Fibroblast of mammary gland (primary cell): ENCODE measurements around the gene ELOVL7.

Experiments
- DNase-seq: peaks from one replicate; pipeline ENCODE4 v3.0.0-alpha.2; 2010; ENCODE audit warnings: low read depth
- H3K4me3 ChIP-seq: 2 replicates; pipeline ENCODE4 v1.5.1; 2011; ENCODE audit warnings: low read depth, mild to moderate bottlenecking, low read length, moderate library complexity; ENCODE audit not compliant: control insufficient read depth
- TF ChIP-seq, protein P1 (sequence below): conservative IDR thresholded peaks from 2 replicates; pipeline ENCODE4 v1.5.1; 2011; ENCODE audit warnings: low read depth, low read length, inconsistent platforms; ENCODE audit not compliant: control insufficient read depth, insufficient read depth

ELOVL7 gene

DNA sequence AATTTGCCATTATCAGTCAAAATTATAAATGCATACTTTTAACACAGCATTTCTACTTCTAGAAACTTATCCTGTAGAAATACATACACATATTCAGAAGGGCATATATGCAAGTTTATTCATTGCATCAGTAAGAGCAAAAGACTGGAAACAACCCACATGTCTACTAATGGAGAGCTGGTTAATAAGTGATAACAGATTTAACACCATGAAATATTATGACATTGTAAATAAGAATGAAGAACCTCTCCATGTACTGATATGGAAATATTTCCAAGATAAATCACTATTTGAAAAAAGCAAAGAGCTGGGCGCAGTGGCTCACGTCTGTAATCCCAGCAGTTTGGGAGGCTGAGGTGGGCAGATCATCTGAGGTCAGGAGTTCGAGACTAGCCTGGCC is 54.5 kb downstream of the ELOVL7 start:
- no peak overlapping the region for H3K4me3 ChIP-seq
- TF ChIP-seq, protein P1, sequence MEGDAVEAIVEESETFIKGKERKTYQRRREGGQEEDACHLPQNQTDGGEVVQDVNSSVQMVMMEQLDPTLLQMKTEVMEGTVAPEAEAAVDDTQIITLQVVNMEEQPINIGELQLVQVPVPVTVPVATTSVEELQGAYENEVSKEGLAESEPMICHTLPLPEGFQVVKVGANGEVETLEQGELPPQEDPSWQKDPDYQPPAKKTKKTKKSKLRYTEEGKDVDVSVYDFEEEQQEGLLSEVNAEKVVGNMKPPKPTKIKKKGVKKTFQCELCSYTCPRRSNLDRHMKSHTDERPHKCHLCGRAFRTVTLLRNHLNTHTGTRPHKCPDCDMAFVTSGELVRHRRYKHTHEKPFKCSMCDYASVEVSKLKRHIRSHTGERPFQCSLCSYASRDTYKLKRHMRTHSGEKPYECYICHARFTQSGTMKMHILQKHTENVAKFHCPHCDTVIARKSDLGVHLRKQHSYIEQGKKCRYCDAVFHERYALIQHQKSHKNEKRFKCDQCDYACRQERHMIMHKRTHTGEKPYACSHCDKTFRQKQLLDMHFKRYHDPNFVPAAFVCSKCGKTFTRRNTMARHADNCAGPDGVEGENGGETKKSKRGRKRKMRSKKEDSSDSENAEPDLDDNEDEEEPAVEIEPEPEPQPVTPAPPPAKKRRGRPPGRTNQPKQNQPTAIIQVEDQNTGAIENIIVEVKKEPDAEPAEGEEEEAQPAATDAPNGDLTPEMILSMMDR: no peak
- no peak for DNase-seq

DNA sequence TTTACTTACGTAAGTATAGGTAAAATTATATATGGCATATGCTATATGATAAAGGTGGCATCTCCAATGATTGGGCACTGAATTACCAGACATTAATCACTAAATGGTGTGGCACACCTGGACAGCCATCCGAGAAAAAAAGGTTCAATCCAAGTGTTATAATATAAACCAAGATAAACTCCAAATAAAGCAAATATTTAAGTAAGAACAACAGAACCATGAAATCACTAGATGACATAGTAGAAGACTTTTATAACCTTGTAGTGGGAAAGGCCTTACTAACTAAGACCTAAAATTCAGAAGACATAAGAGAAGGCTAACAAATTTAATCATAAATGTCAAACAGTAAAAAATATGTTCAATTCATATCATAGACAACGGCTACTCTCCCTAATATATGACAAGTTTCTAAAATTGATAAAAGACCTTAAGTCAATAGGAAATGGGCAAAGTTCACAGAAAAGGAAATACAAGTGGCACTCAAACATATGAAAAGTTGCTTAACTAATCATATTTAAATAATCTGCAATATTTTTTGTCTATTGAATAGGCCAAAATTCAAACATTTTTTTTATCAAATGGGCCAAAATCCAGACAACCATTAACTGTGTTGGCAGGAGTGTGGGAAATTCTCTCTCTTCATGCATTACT is 55.1 kb downstream of the ELOVL7 start:
- TF ChIP-seq, protein P1: no peak
- no peak for DNase-seq
- H3K4me3 ChIP-seq: no peak overlapping the region

DNA sequence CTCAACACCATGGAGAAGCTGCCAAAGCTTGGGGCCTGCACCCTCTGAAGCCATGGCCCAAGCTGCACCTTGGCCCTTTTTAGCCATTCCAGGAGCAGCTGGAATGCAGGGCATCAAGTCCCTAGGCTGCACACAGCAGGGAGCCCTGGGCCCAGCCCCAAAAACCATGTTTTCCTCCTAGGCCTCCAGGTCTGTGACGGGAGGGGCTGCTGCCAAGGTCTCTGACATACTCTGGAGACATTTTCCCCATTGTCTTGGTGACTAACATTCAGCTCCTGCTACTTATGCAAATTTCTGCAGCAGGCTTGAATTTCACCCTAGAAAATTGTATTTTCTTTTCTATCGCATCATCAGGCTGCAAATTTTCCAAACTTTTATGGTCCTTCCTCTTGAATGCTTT is 64.6 kb downstream of the ELOVL7 start:
- no peak overlapping the region for H3K4me3 ChIP-seq
- DNase-seq: no peak

DNA sequence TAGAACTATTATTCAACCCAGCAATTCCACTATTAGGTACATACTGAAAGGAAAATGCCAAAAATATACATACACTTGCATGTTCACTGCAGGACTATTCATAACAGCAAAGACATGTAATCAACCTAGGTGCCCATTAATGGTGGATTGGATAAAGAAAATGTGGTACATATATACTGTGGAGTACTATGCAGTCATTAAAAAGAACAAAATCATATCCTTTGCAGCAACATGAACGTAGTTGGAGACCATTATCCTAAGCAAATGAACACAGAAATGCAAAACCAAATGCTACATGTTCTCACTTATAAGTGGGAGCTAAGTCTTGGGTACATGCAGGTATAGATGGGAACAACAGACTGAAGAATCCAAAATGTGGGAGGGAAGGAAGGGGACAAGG is 67.7 kb downstream of the ELOVL7 start:
- no peak overlapping the region for H3K4me3 ChIP-seq
- TF ChIP-seq, protein P1: no peak
- no peak for DNase-seq

More for the DNA sequence above, 64.6 kb downstream of the ELOVL7 start:
- TF ChIP-seq, protein P1: no peak

DNA sequence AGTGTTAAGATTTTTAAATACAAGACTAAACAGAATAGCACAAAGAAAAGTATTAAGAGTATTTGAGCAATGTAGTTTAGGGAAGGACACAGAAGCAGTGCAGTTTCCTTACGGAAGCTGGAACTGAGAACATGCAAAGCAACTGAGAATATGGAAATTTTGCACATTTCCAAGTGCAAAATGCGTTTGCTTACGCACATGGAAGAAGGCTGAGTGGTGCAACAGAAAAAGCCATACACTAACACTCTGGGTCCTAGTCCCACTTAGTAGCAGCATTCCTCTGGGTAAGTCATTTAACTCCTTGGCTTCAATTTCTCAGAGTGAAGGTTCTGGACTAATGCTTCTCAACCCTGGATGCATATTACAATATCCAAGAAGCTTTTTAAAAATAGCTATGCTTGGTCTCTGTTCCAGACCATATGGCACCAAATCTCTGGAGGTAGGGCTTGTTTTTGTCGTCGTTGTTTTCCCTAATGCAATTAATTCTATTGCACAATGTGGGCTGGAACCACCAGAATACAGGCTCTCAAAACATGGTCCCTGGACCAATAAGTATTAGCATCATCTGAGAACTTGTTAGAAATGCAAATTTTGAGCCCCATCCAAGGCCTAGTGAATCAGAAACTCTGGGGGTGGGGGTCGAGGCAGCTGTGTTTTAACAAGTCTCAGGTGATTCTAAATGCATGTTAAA is 78.9 kb downstream of the ELOVL7 start:
- TF ChIP-seq, protein P1: no peak
- no peak overlapping the region for H3K4me3 ChIP-seq
- DNase-seq: no peak

DNA sequence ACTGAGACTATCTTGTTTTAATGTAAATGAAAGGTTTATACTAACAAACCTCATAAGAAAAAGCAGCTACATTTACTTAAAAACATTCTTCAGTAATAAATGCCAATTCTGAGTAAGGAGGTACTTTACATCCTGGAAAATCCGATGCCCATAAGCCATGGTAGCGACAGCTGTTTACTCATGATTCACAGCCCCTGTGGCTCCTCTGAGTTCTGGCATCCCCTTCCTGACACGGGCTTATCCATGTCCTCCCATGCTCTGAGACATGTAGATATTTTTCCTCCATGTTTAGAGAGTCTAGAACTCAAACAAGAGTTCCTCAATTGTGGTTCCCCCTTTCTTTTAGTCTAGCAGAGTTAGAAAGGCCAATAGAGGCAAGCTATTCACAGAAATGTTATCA is 81.0 kb downstream of the ELOVL7 start:
- TF ChIP-seq, protein P1: no peak
- DNase-seq: no peak
- no peak overlapping the region for H3K4me3 ChIP-seq
